ENCODE results near the gene SARS1.

Gene SARS1

DNA sequence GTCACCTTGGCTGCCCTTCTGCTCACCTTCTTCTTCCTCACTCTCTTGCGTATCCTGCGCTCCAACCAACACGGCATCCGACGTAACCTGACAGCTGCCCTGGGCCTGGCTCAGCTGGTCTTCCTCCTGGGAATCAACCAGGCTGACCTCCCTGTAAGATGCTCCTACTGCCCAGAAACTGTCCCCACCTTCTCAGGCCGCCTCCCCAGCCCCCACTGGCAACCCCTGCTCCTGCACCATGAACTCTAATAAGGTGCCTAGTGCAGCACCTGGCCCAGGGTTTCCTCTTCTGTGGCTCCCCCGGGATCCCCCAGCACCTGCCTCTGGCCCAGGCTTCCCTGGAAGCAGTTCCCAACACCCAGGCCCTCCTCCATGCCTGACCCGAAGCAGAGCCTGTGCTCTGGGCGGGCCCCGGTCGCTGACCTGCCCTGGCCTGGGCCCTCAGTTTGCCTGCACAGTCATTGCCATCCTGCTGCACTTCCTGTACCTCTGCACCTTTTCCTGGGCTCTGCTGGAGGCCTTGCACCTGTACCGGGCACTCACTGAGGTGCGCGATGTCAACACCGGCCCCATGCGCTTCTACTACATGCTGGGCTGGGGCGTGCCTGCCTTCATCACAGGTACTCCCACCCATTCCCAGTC is 56.4 kb downstream of the SARS1 start:
- Histone ChIP-seq H3K4me2 (ENCODE audit: low read depth, low read length, poor library complexity, severe bottlenecking) (no peak overlapping the region), H3K27ac (ENCODE audit: low read depth, low read length) (no peak overlapping the region), H2AFZ (ENCODE audit: low read depth, low read length, severe bottlenecking) (no peak overlapping the region), H3K9me2 (replicated peaks; ENCODE audit: insufficient read depth, low read length) (no peaks in the 10 kb centered on the region), H3K9ac (ENCODE audit: low read length) (no peak overlapping the region), H4K20me1 (ENCODE audit: low read depth, low read length) (no peaks in the 10 kb centered on the region), H3K9me3 (ENCODE audit: insufficient read depth, low read length) (no peaks in the 10 kb centered on the region), H3K36me3 (ENCODE audit: low read length) (no peaks in the 10 kb centered on the region), H3F3A (ENCODE audit: insufficient read depth) (no peaks in the 10 kb centered on the region), H3K27me3 (ENCODE audit: low read length) (no peaks in the 10 kb centered on the region), H3K4me3 (ENCODE audit: insufficient read depth, low read length, poor library complexity, severe bottlenecking) (no peak overlapping the region), H3K79me2 (ENCODE audit: insufficient read depth, low read length) (no peaks in the 10 kb centered on the region)
- no peak for TF ChIP-seq EZH2phosphoT487 (conservative IDR thresholded peaks at IDR 0.05; ENCODE audit: low read length)
- TF ChIP-seq, protein P1, sequence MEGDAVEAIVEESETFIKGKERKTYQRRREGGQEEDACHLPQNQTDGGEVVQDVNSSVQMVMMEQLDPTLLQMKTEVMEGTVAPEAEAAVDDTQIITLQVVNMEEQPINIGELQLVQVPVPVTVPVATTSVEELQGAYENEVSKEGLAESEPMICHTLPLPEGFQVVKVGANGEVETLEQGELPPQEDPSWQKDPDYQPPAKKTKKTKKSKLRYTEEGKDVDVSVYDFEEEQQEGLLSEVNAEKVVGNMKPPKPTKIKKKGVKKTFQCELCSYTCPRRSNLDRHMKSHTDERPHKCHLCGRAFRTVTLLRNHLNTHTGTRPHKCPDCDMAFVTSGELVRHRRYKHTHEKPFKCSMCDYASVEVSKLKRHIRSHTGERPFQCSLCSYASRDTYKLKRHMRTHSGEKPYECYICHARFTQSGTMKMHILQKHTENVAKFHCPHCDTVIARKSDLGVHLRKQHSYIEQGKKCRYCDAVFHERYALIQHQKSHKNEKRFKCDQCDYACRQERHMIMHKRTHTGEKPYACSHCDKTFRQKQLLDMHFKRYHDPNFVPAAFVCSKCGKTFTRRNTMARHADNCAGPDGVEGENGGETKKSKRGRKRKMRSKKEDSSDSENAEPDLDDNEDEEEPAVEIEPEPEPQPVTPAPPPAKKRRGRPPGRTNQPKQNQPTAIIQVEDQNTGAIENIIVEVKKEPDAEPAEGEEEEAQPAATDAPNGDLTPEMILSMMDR (IDR thresholded peaks at IDR 0.05; ENCODE audit: insufficient read depth, low read length, poor library complexity, severe bottlenecking) = no peak

DNA sequence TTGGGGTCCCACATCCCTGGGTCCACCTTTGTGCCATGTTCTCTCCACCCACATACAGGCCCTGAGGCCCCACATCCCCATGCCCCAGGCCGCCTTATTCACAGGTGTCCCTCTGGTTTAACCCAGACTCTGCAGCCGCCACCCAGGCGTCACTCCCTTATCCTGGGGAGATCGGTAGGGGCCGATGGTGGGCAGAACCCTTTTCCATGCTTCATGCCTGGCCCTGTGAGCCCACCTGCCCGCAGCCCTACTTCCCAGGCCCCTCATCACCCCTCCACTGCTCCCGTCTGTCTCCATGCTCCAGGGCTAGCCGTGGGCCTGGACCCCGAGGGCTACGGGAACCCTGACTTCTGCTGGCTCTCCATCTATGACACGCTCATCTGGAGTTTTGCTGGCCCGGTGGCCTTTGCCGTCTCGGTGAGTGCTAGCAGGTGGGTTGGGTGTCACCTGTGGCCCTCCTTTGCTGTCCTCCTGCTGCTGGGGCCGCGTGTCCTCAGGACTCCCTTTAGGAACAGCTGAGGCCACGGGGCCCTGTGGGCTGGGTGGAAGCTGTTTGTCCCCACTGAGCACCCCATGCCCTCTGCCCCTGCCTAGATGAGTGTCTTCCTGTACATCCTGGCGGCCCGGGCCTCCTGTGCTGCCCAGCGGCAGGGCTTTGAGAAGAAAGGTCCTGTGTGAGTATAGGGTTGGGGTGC is 57.1 kb downstream of the SARS1 start:
- Histone ChIP-seq H3K79me2 (ENCODE audit: insufficient read depth, low read length) (no peaks in the 10 kb centered on the region), H3K4me3 (ENCODE audit: insufficient read depth, low read length, poor library complexity, severe bottlenecking) (no peak overlapping the region), H3K9me2 (replicated peaks; ENCODE audit: insufficient read depth, low read length) (no peaks in the 10 kb centered on the region), H4K20me1 (ENCODE audit: low read depth, low read length) (no peaks in the 10 kb centered on the region), H3K27ac (ENCODE audit: low read depth, low read length) (no peak overlapping the region), H3K9me3 (ENCODE audit: insufficient read depth, low read length) (no peaks in the 10 kb centered on the region), H3F3A (ENCODE audit: insufficient read depth) (no peaks in the 10 kb centered on the region), H3K36me3 (ENCODE audit: low read length) (no peaks in the 10 kb centered on the region), H3K4me2 (ENCODE audit: low read depth, low read length, poor library complexity, severe bottlenecking) (no peak overlapping the region), H3K9ac (ENCODE audit: low read length) (no peak overlapping the region), H2AFZ (ENCODE audit: low read depth, low read length, severe bottlenecking) (no peak overlapping the region), H3K27me3 (ENCODE audit: low read length) (no peaks in the 10 kb centered on the region)
- TF ChIP-seq EZH2phosphoT487 (conservative IDR thresholded peaks at IDR 0.05; ENCODE audit: low read length) = no peak
- TF ChIP-seq, protein P1 (IDR thresholded peaks at IDR 0.05; ENCODE audit: insufficient read depth, low read length, poor library complexity, severe bottlenecking) = no peak

DNA sequence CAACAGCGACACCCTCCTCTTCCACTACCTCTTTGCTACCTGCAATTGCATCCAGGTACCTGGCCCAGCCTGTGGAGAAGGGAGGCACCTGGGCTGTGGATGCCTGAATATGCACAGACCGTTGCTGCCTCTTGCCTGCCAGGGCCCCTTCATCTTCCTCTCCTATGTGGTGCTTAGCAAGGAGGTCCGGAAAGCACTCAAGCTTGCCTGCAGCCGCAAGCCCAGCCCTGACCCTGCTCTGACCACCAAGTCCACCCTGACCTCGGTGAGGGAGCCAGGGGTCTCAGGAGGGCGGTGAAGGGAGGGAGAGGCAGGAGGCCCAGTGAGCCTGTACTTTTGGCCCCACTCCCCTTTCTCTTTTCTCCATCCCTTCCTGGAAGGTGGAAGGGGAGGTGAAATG is 57.7 kb downstream of the SARS1 start:
- no peaks in the 10 kb centered on the region for H4K20me1 ChIP-seq (ENCODE audit: low read depth, low read length)
- TF ChIP-seq, protein P1 (IDR thresholded peaks at IDR 0.05; ENCODE audit: insufficient read depth, low read length, poor library complexity, severe bottlenecking) = no peak
- no peak for TF ChIP-seq EZH2phosphoT487 (conservative IDR thresholded peaks at IDR 0.05; ENCODE audit: low read length)
- H3K9ac ChIP-seq (ENCODE audit: low read length) = no peak overlapping the region
- H3K4me2 ChIP-seq (ENCODE audit: low read depth, low read length, poor library complexity, severe bottlenecking) = no peak overlapping the region
- no peaks in the 10 kb centered on the region for H3K9me3 ChIP-seq (ENCODE audit: insufficient read depth, low read length)
- H3K27ac ChIP-seq (ENCODE audit: low read depth, low read length) = no peak overlapping the region
- no peaks in the 10 kb centered on the region for H3K9me2 ChIP-seq (replicated peaks; ENCODE audit: insufficient read depth, low read length)
- H3K36me3 ChIP-seq (ENCODE audit: low read length) = no peaks in the 10 kb centered on the region
- H3K4me3 ChIP-seq (ENCODE audit: insufficient read depth, low read length, poor library complexity, severe bottlenecking) = no peak overlapping the region
- no peak overlapping the region for H2AFZ ChIP-seq (ENCODE audit: low read depth, low read length, severe bottlenecking)
- H3F3A ChIP-seq (ENCODE audit: insufficient read depth) = no peaks in the 10 kb centered on the region
- no peaks in the 10 kb centered on the region for H3K27me3 ChIP-seq (ENCODE audit: low read length)
- no peaks in the 10 kb centered on the region for H3K79me2 ChIP-seq (ENCODE audit: insufficient read depth, low read length)

Measured in SU-DHL-6 (cell line).